Activated CD4-positive, CD25-positive, alpha-beta regulatory T cell treated with anti-CD3 and anti-CD28 coated beads, Interleukin-2, amount 50 U/mL, for 16 hours (primary cell): Measurements from ENCODE around the gene IGSF9.
A peak's percentile ranks its signal among the peaks of the same experiment; 100 is the strongest.

ENCODE experiments used
- DNase-seq: peaks from one replicate; pipeline ENCODE4 v3.0.0-alpha.2; 2020; ENCODE audit warnings: low read depth, low spot score

Gene IGSF9

GRCh38 chr1:159933347-159933746, 12.1 kb downstream of the IGSF9 start:
- DNase-seq = no peak

- no peak for DNase-seq
Measured at GRCh38 chr1:159932296-159933285, 12.8 kb downstream of the IGSF9 start.

GRCh38 chr1:159931795-159932173, 13.6 kb downstream of the IGSF9 start:
- no peak for DNase-seq

- no peak for DNase-seq
Measured at GRCh38 chr1:159931101-159931794, 14.2 kb downstream of the IGSF9 start.

GRCh38 chr1:159930634-159931033, 14.8 kb downstream of the IGSF9 start:
- DNase-seq = no peak

- no peak for DNase-seq
Measured at GRCh38 chr1:159930216-159930615, 15.2 kb downstream of the IGSF9 start.

GRCh38 chr1:159929155-159930051, 16.0 kb downstream of the IGSF9 start:
- DNase-seq = no peak

GRCh38 chr1:159928491-159929050, 16.8 kb downstream of the IGSF9 start:
- DNase-seq = no peak

GRCh38 chr1:159927849-159928431, 17.5 kb downstream of the IGSF9 start:
- DNase-seq = no peak

GRCh38 chr1:159927211-159927848, 18.1 kb downstream of the IGSF9 start:
- no peak for DNase-seq

- DNase-seq = no peak
Measured at GRCh38 chr1:159925719-159926078, 19.7 kb downstream of the IGSF9 start.

- peak; percentile 79 for DNase-seq
Measured at GRCh38 chr1:159924791-159925718, 20.4 kb downstream of the IGSF9 start, which contains the start of gene TAGLN2. Gene TAGLN2, minus strand, starts transcription at chr1:159925507. Its CDS starts 4,998 bp downstream, at chr1:159920509.

GRCh38 chr1:159924025-159924790, 21.2 kb downstream of the IGSF9 start:
- no peak for DNase-seq

- DNase-seq = peak; percentile 73
Measured at GRCh38 chr1:159923203-159924024, 22.0 kb downstream of the IGSF9 start.

- no peak for DNase-seq
Measured at GRCh38 chr1:159922511-159923202, 22.8 kb downstream of the IGSF9 start.

GRCh38 chr1:159921700-159922504, 23.5 kb downstream of the IGSF9 start:
- DNase-seq = no peak
